GM12891 (cell line): ENCODE measurements around the gene RIPK3.

ENCODE experiments used
- DNase-seq: peaks from one replicate; pipeline ENCODE4 v3.0.0; 2011; ENCODE audit warnings: low spot score; ENCODE audit not compliant: insufficient read length
- FAIRE-seq: peaks from 2 replicates; lab custom pipeline; 2011; peaks lifted over from hg19 to GRCh38; lab: Jason Lieb, UNC
- PAX5 ChIP-seq: IDR thresholded peaks from 2 replicates; pipeline ENCODE4 v1.6.1; 2011; ENCODE audit warnings: low read length, moderate library complexity, mild to moderate bottlenecking; ENCODE audit not compliant: insufficient read depth, severe bottlenecking
- POLR2A ChIP-seq: IDR thresholded peaks from 2 replicates; pipeline ENCODE4 v1.6.1; 2011; ENCODE audit warnings: low read depth, low read length, control low read depth
- POLR2AphosphoS5 ChIP-seq: IDR thresholded peaks from 2 replicates; pipeline ENCODE4 v1.6.1; 2011; ENCODE audit warnings: low read depth, low read length, control low read depth
- POU2F2 ChIP-seq: IDR thresholded peaks from 2 replicates; pipeline ENCODE4 v1.6.1; 2011; ENCODE audit warnings: low read depth, mild to moderate bottlenecking, control low read depth, low read length, moderate library complexity
- SPI1 ChIP-seq: IDR thresholded peaks from 2 replicates; pipeline ENCODE4 v1.6.1; 2011; ENCODE audit warnings: low read depth, low read length, control low read depth
- TAF1 ChIP-seq: IDR thresholded peaks from 2 replicates; pipeline ENCODE4 v1.6.1; 2011; ENCODE audit warnings: low read depth, low read length, control low read depth

Gene RIPK3

GRCh38 chr14:24343795-24344660, 4.2 kb upstream of the RIPK3 start:
- FAIRE-seq (no peak), DNase-seq (no peak)
- TF ChIP-seq POU2F2 (no peak), POLR2A (no peak)

GRCh38 chr14:24342889-24343288, 3.1 kb upstream of the RIPK3 start:
- DNase-seq (no peak), FAIRE-seq (no peak)
- TF ChIP-seq PAX5 (no peak), POU2F2 (no peak), TAF1 (no peak), POLR2A (no peak), POLR2AphosphoS5 (no peak), SPI1 (no peak)

GRCh38 chr14:24340606-24341005, 815 bp upstream of the RIPK3 start:
- TF ChIP-seq POU2F2 (no peak), SPI1 (no peak), POLR2AphosphoS5 (no peak), TAF1 (no peak), POLR2A (no peak), PAX5 (no peak)
- FAIRE-seq: no peak
- DNase-seq: no peak

GRCh38 chr14:24338843-24339242, 948 bp downstream of the RIPK3 start:
- FAIRE-seq: peak; percentile 45
- DNase-seq: no peak
- TF ChIP-seq PAX5: no peak
- no peak for TF ChIP-seq POLR2A
- TF ChIP-seq POLR2AphosphoS5: no peak

GRCh38 chr14:24337824-24338175, 2.0 kb downstream of the RIPK3 start:
- DNase-seq: no peak
- FAIRE-seq: no peak
- TF ChIP-seq SPI1: no peak
- TF ChIP-seq PAX5: no peak
- TF ChIP-seq POLR2A: no peak
- TF ChIP-seq POLR2AphosphoS5: no peak
- no peak for TF ChIP-seq POU2F2
- TF ChIP-seq TAF1: no peak

- TF ChIP-seq POLR2A (no peak), SPI1 (no peak), POLR2AphosphoS5 (no peak), PAX5 (no peak), TAF1 (no peak), POU2F2 (no peak)
- FAIRE-seq (no peak), DNase-seq (no peak)
Observed at GRCh38 chr14:24337144-24337823, 2.5 kb downstream of the RIPK3 start.

- TF ChIP-seq POLR2AphosphoS5 (no peak), POLR2A (no peak), PAX5 (no peak)
- DNase-seq (no peak), FAIRE-seq (no peak)
Observed at GRCh38 chr14:24335461-24336171, 4.2 kb downstream of the RIPK3 start.

GRCh38 chr14:24334431-24335291, 5.1 kb downstream of the RIPK3 start, which contains the start of gene ADCY4:
TSS of gene ADCY4 (minus strand) at chr14:24335071. CDS start at chr14:24334652, 419 bp downstream.
- FAIRE-seq (peak; percentile 41), DNase-seq (no peak)
- TF ChIP-seq PAX5 (no peak), POLR2A (no peak), SPI1 (no peak), TAF1 (no peak), POLR2AphosphoS5 (no peak), POU2F2 (no peak)
